LNCAP (cell line): ENCODE measurements around the gene FAM110A.

Experiments used
- CTCF ChIP-seq: fragments of 450-650 bp; IDR thresholded peaks from 2 replicates; pipeline ENCODE4 v1.5.1; 2017; ENCODE audit warnings: mild to moderate bottlenecking

The FAM110A gene

GRCh38 chr20:877814-878213 lies 44.3 kb downstream of the FAM110A start:
- no peak for TF ChIP-seq CTCF

GRCh38 chr20:878511-879307 lies 45.2 kb downstream of the FAM110A start:
- TF ChIP-seq CTCF = no peak

- no peak for TF ChIP-seq CTCF
These were observed 46.1 kb downstream of the FAM110A start for GRCh38 chr20:879626-880025.

GRCh38 chr20:881051-881782 lies 47.7 kb downstream of the FAM110A start:
- no peak for TF ChIP-seq CTCF

GRCh38 chr20:881783-882144 lies 48.2 kb downstream of the FAM110A start:
- no peak for TF ChIP-seq CTCF

- no peak; the same call in 1 of the 2 replicates for TF ChIP-seq CTCF
These were observed 51.8 kb downstream of the FAM110A start for GRCh38 chr20:884983-885952.

GRCh38 chr20:887137-887536 lies 53.6 kb downstream of the FAM110A start:
- no peak for TF ChIP-seq CTCF
